ENCODE measurements around the gene KLK3.

The KLK3 gene

GRCh38 chr19:50827476-50827875 is 27.2 kb upstream of the KLK3 start:
- Histone ChIP-seq H2BK120ac (ENCODE audit: low read depth, low read length) (no peak overlapping the region), H3K9ac (ENCODE audit: low read length) (no peak overlapping the region), H3K14ac (ENCODE audit: low read length in 2 of 2) (no peak overlapping the region), H3K79me1 (replicated peaks; ENCODE audit: low read length, poor library complexity, severe bottlenecking) (no peaks in the 10 kb centered on the region), H3K36me3 (ENCODE audit: control insufficient read depth in 1 of 2, insufficient read depth in 2 of 2, low read depth in 1 of 2, low read length in 2 of 2) (no peaks in the 10 kb centered on the region), H2BK15ac (ENCODE audit: low read depth, poor library complexity, severe bottlenecking) (no peak overlapping the region), H2AK5ac (ENCODE audit: low read length, severe bottlenecking) (no peak overlapping the region), H4K8ac (ENCODE audit: low read length) (no peak overlapping the region), H2AFZ (ENCODE audit: low read depth, low read length) (no peak overlapping the region), H3K4me3 (ENCODE audit: insufficient read depth in 1 of 2, low read depth in 1 of 2, low read length in 2 of 2) (no peak overlapping the region), H3K18ac (ENCODE audit: low read depth in 1 of 2, low read length in 2 of 2) (no peak overlapping the region), H3K4me1 (ENCODE audit: control insufficient read depth, insufficient read depth, low read depth, low read length) (no peaks in the 10 kb centered on the region), H2BK5ac (ENCODE audit: low read depth, low read length, poor library complexity, severe bottlenecking) (no peak overlapping the region), H3K27me3 (ENCODE audit: control insufficient read depth in 1 of 2, insufficient read depth in 1 of 2, low read length in 2 of 2) (peaks cover 2 to 39% of the 10 kb centered on the region in 2 experiments), H3K4me2 (ENCODE audit: low read length, poor library complexity, severe bottlenecking) (no peak overlapping the region), H3K9me3 (ENCODE audit: control insufficient read depth, low read length) (no peaks in the 10 kb centered on the region), H3K23ac (ENCODE audit: low read length in 2 of 2) (no peak overlapping the region), H3K4ac (ENCODE audit: low read depth in 1 of 2, low read length in 2 of 2) (no peak overlapping the region), H3K27ac (ENCODE audit: low read length, poor library complexity, severe bottlenecking) (no peak overlapping the region), H2BK12ac (ENCODE audit: low read length in 2 of 2) (no peak overlapping the region), H4K91ac (ENCODE audit: low read length) (no peak overlapping the region)
- no peak for DNase-seq
- WGBS: 75% methylated on average over 9 of the region's 14 CpGs

- DNase-seq: no peak
- no peak overlapping the region for H2BK15ac ChIP-seq (ENCODE audit: low read depth, poor library complexity, severe bottlenecking)
- 83% methylated on average over 5 of the region's 5 CpGs for WGBS
- H3K4me2 ChIP-seq (ENCODE audit: low read length, poor library complexity, severe bottlenecking): no peak overlapping the region
- H2BK12ac ChIP-seq (ENCODE audit: low read length in 2 of 2): no peak overlapping the region
- H2BK5ac ChIP-seq (ENCODE audit: low read depth, low read length, poor library complexity, severe bottlenecking): no peak overlapping the region
- no peak overlapping the region for H3K9ac ChIP-seq (ENCODE audit: low read length)
- H4K91ac ChIP-seq (ENCODE audit: low read length): no peak overlapping the region
- no peak overlapping the region for H3K27ac ChIP-seq (ENCODE audit: low read length, poor library complexity, severe bottlenecking)
- no peak overlapping the region for H2AK5ac ChIP-seq (ENCODE audit: low read length, severe bottlenecking)
- H3K4me3 ChIP-seq (ENCODE audit: insufficient read depth in 1 of 2, low read depth in 1 of 2, low read length in 2 of 2): no peak overlapping the region
- no peak overlapping the region for H2BK120ac ChIP-seq (ENCODE audit: low read depth, low read length)
- no peak overlapping the region for H2AFZ ChIP-seq (ENCODE audit: low read depth, low read length)
- H3K79me1 ChIP-seq (replicated peaks; ENCODE audit: low read length, poor library complexity, severe bottlenecking): no peaks in the 10 kb centered on the region
- no peaks in the 10 kb centered on the region for H3K36me3 ChIP-seq (ENCODE audit: control insufficient read depth in 1 of 2, insufficient read depth in 2 of 2, low read depth in 1 of 2, low read length in 2 of 2)
- H3K4me1 ChIP-seq (ENCODE audit: control insufficient read depth, insufficient read depth, low read depth, low read length): no peaks in the 10 kb centered on the region
- H3K18ac ChIP-seq (ENCODE audit: low read depth in 1 of 2, low read length in 2 of 2): no peak overlapping the region
- no peak overlapping the region for H3K14ac ChIP-seq (ENCODE audit: low read length in 2 of 2)
- no peak overlapping the region for H3K4ac ChIP-seq (ENCODE audit: low read depth in 1 of 2, low read length in 2 of 2)
- no peaks in the 10 kb centered on the region for H3K9me3 ChIP-seq (ENCODE audit: control insufficient read depth, low read length)
- H3K27me3 ChIP-seq (ENCODE audit: control insufficient read depth in 1 of 2, insufficient read depth in 1 of 2, low read length in 2 of 2): peaks cover 0 to 40% of the 10 kb centered on the region in 2 experiments
- H3K23ac ChIP-seq (ENCODE audit: low read length in 2 of 2): no peak overlapping the region
- no peak overlapping the region for H4K8ac ChIP-seq (ENCODE audit: low read length)
Observed at GRCh38 chr19:50829801-50830200, 24.9 kb upstream of the KLK3 start.

DNA sequence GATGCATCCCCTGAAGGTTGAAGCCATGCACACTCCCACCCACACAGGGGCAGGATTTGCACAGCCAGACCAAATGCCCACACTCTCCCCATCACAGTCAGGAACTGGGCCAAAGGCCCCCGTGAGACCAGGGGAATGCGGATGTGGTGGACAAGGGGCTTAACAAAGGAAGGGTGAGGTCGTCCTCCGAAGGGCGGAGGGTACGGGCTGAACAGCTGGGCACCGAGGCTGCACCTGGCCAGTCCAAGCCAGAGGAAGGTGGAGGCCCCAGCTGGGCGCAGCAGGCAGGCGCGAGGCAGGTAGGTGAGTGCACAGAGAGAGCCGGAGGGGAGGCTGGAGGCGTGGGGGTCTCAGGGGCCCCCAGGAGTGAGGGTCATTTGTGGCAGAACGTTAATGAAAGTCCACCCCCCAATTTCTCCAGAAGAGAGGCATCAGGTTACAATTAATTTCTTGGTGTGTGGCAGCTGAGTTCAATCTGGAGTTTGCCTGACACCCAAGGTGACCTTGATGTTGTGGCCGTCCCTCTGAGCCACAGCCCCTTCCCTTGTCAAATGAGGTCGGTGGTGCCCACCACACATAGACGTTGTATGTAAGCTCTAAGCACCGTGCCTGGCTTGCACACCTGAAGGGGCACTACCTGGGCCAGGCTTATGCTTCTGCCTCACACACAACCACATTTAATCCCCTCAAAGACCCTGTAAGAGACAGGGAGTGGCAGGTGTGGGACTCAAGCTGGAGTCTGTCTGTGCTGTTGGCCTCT is 24.3 kb upstream of the KLK3 start:
- no peak overlapping the region for H2BK5ac ChIP-seq (ENCODE audit: low read depth, low read length, poor library complexity, severe bottlenecking)
- H2AFZ ChIP-seq (ENCODE audit: low read depth, low read length): no peak overlapping the region
- no peaks in the 10 kb centered on the region for H3K9me3 ChIP-seq (ENCODE audit: control insufficient read depth, low read length)
- no peak overlapping the region for H2AK5ac ChIP-seq (ENCODE audit: low read length, severe bottlenecking)
- no peak overlapping the region for H3K9ac ChIP-seq (ENCODE audit: low read length)
- H2BK120ac ChIP-seq (ENCODE audit: low read depth, low read length): no peak overlapping the region
- no peaks in the 10 kb centered on the region for H3K4me1 ChIP-seq (ENCODE audit: control insufficient read depth, insufficient read depth, low read depth, low read length)
- no peak for DNase-seq
- no peaks in the 10 kb centered on the region for H3K36me3 ChIP-seq (ENCODE audit: control insufficient read depth in 1 of 2, insufficient read depth in 2 of 2, low read depth in 1 of 2, low read length in 2 of 2)
- no peak overlapping the region for H2BK15ac ChIP-seq (ENCODE audit: low read depth, poor library complexity, severe bottlenecking)
- H3K79me1 ChIP-seq (replicated peaks; ENCODE audit: low read length, poor library complexity, severe bottlenecking): no peaks in the 10 kb centered on the region
- peaks cover 0 to 46% of the 10 kb centered on the region in 2 experiments for H3K27me3 ChIP-seq (ENCODE audit: control insufficient read depth in 1 of 2, insufficient read depth in 1 of 2, low read length in 2 of 2)
- H2BK12ac ChIP-seq (ENCODE audit: low read length in 2 of 2): no peak overlapping the region
- no peak overlapping the region for H3K27ac ChIP-seq (ENCODE audit: low read length, poor library complexity, severe bottlenecking)
- H4K8ac ChIP-seq (ENCODE audit: low read length): no peak overlapping the region
- no peak overlapping the region for H3K23ac ChIP-seq (ENCODE audit: low read length in 2 of 2)
- no peak overlapping the region for H3K4ac ChIP-seq (ENCODE audit: low read depth in 1 of 2, low read length in 2 of 2)
- WGBS: 65% methylated on average over 14 of the region's 17 CpGs
- H3K18ac ChIP-seq (ENCODE audit: low read depth in 1 of 2, low read length in 2 of 2): no peak overlapping the region
- no peak overlapping the region for H3K14ac ChIP-seq (ENCODE audit: low read length in 2 of 2)
- no peak overlapping the region for H3K4me2 ChIP-seq (ENCODE audit: low read length, poor library complexity, severe bottlenecking)
- H3K4me3 ChIP-seq (ENCODE audit: insufficient read depth in 1 of 2, low read depth in 1 of 2, low read length in 2 of 2): no peak overlapping the region
- no peak overlapping the region for H4K91ac ChIP-seq (ENCODE audit: low read length)

- WGBS: 54% methylated on average over 7 of the region's 7 CpGs
- Histone ChIP-seq H2BK5ac (ENCODE audit: low read depth, low read length, poor library complexity, severe bottlenecking) (no peak overlapping the region), H4K91ac (ENCODE audit: low read length) (no peak overlapping the region), H3K4me1 (ENCODE audit: control insufficient read depth, insufficient read depth, low read depth, low read length) (no peaks in the 10 kb centered on the region), H3K4me3 (ENCODE audit: insufficient read depth in 1 of 2, low read depth in 1 of 2, low read length in 2 of 2) (no peak overlapping the region), H3K4ac (ENCODE audit: low read depth in 1 of 2, low read length in 2 of 2) (no peak overlapping the region), H2BK12ac (ENCODE audit: low read length in 2 of 2) (no peak overlapping the region), H2BK15ac (ENCODE audit: low read depth, poor library complexity, severe bottlenecking) (no peak overlapping the region), H2AFZ (ENCODE audit: low read depth, low read length) (no peak overlapping the region), H3K9me3 (ENCODE audit: control insufficient read depth, low read length) (no peaks in the 10 kb centered on the region), H4K8ac (ENCODE audit: low read length) (no peak overlapping the region), H3K4me2 (ENCODE audit: low read length, poor library complexity, severe bottlenecking) (no peak overlapping the region), H2AK5ac (ENCODE audit: low read length, severe bottlenecking) (no peak overlapping the region), H3K79me1 (replicated peaks; ENCODE audit: low read length, poor library complexity, severe bottlenecking) (no peaks in the 10 kb centered on the region), H3K9ac (ENCODE audit: low read length) (no peak overlapping the region), H3K27me3 (ENCODE audit: control insufficient read depth in 1 of 2, insufficient read depth in 1 of 2, low read length in 2 of 2) (peaks cover 0 to 51% of the 10 kb centered on the region in 2 experiments), H3K27ac (ENCODE audit: low read length, poor library complexity, severe bottlenecking) (no peak overlapping the region), H3K18ac (ENCODE audit: low read depth in 1 of 2, low read length in 2 of 2) (no peak overlapping the region), H3K36me3 (ENCODE audit: control insufficient read depth in 1 of 2, insufficient read depth in 2 of 2, low read depth in 1 of 2, low read length in 2 of 2) (no peaks in the 10 kb centered on the region), H2BK120ac (ENCODE audit: low read depth, low read length) (no peak overlapping the region), H3K23ac (ENCODE audit: low read length in 2 of 2) (no peak overlapping the region), H3K14ac (ENCODE audit: low read length in 2 of 2) (no peak overlapping the region)
- DNase-seq: no peak
Observed at GRCh38 chr19:50831026-50831396, 23.7 kb upstream of the KLK3 start.
